Body of pancreas (tissue), 4 donors: Measurements from ENCODE around the gene STAT4.

Source experiments
- CTCF ChIP-seq, 7 experiments: fragments of 450-650 bp in 4 of 7; fragments of 200-600 bp in 3 of 7; sonication (generic) in 3 of 7; IDR thresholded peaks; one replicate each; pipeline ENCODE4 v1.5.1; 2016 to 2019; ENCODE audit warnings: antibody characterized with exemption in 7 of 7
- POLR2A ChIP-seq, 3 donors: fragments of 450-650 bp; IDR thresholded peaks; one replicate each; pipeline ENCODE4 v1.6.1; 2016; ENCODE audit warnings: antibody characterized with exemption in 3 of 3, mild to moderate bottlenecking in 2 of 3

GRCh38 chr2:191145769-191146471 lies 4.9 kb downstream of the STAT4 start:
- no peak for TF ChIP-seq CTCF (IDR thresholded peaks at IDR 0.05)
- TF ChIP-seq POLR2A (IDR thresholded peaks at IDR 0.05): no peak
